ENCODE results near the gene PPIL1. TPM values are rescaled to one million over a fixed set of nuclear protein-coding genes. Genes with fewer than 3 reads are reported as not detected.

The PPIL1 gene
- total RNA-seq, 1 donor from 2014 or later: 33.4 TPM

DNA sequence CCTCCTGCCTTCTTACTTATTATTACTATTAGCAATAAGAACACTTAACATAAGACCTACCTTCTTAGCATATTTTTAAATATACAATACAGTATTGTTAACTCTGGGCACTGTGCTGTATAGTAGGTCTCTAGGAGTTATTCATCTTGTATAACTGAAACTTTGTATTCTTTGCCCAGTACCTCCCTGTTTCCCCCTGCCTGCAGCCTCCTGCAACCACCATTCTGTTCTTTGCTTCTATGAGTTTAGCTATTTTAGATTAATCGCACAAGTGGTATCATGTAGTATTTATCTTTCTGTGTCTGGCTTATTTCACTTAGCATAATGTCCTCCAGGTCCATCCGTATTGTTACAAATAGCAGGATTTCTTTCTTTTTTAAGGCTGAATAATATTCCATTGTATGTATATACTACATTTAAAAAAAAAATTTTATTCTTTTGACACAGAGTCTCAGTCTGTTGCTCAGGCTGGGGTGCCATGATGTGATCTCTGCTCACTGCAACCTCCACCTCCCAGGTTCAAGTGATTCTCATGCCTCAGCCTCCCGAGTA is 15.6 kb upstream of the PPIL1 start:
- peaks cover 1% of the 10 kb centered on the region for H3K27me3 Mint-ChIP-seq (ENCODE audit: unreplicated experiment)
- no peak for DNase-seq (ENCODE audit: low spot score)
- H3K9me3 Mint-ChIP-seq (ENCODE audit: unreplicated experiment): no peaks in the 10 kb centered on the region
- H3K4me3 Mint-ChIP-seq (ENCODE audit: unreplicated experiment): no peak overlapping the region
- TF ChIP-seq, protein P1, sequence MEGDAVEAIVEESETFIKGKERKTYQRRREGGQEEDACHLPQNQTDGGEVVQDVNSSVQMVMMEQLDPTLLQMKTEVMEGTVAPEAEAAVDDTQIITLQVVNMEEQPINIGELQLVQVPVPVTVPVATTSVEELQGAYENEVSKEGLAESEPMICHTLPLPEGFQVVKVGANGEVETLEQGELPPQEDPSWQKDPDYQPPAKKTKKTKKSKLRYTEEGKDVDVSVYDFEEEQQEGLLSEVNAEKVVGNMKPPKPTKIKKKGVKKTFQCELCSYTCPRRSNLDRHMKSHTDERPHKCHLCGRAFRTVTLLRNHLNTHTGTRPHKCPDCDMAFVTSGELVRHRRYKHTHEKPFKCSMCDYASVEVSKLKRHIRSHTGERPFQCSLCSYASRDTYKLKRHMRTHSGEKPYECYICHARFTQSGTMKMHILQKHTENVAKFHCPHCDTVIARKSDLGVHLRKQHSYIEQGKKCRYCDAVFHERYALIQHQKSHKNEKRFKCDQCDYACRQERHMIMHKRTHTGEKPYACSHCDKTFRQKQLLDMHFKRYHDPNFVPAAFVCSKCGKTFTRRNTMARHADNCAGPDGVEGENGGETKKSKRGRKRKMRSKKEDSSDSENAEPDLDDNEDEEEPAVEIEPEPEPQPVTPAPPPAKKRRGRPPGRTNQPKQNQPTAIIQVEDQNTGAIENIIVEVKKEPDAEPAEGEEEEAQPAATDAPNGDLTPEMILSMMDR (IDR thresholded peaks at IDR 0.05; ENCODE audit: unreplicated experiment): no peak
- H3K36me3 Mint-ChIP-seq (ENCODE audit: low read depth, unreplicated experiment): peaks cover 4% of the 10 kb centered on the region
- peaks cover 9% of the 10 kb centered on the region for H3K4me1 Mint-ChIP-seq (ENCODE audit: unreplicated experiment)
- H3K27ac Mint-ChIP-seq (ENCODE audit: unreplicated experiment): no peak overlapping the region

DNA sequence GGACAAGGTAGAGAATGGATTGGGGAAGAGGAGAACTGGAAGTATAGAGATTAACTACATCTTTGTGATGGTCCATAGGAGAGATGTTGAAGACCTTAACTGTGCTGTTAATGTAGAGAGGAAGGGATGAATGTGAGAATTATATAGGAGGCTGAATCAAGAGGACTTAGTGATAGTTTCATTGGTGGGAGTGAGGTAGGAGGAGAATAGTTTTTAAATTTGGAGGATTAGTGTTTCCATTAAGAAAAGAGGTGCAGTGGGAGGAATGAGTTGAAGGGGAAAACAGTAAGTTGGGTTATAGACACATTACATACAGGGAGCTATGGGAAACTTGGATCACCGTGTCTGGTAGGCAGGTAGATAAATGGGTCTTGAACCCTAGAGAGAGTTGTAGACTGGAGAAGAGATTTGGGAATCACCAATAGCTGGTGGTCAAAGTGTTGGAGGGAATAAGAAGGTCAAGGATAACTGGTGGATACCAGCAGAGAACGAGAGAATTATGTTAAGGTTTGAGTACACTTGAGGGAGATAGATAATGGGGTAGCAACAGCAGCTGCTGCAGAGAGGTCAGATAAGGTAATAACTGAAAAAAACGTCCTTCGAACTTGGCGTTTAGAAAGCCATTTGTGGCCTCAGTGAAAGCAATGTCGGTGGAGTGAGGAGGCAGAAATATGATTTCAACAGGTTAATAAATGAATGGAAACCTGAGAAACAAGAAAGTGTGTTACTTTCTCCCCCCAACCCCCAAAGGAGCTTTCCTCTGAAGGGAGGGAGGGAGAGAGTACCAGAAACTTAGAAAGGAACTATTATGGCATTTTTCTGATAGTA is 14.3 kb upstream of the PPIL1 start:
- TF ChIP-seq, protein P1 (IDR thresholded peaks at IDR 0.05; ENCODE audit: unreplicated experiment): no peak
- H3K9me3 Mint-ChIP-seq (ENCODE audit: unreplicated experiment): no peaks in the 10 kb centered on the region
- peaks cover 4% of the 10 kb centered on the region for H3K36me3 Mint-ChIP-seq (ENCODE audit: low read depth, unreplicated experiment)
- no peak for DNase-seq (ENCODE audit: low spot score)
- peaks cover 9% of the 10 kb centered on the region for H3K4me1 Mint-ChIP-seq (ENCODE audit: unreplicated experiment)
- no peak overlapping the region for H3K27ac Mint-ChIP-seq (ENCODE audit: unreplicated experiment)
- H3K4me3 Mint-ChIP-seq (ENCODE audit: unreplicated experiment): no peak overlapping the region
- peaks cover 1% of the 10 kb centered on the region for H3K27me3 Mint-ChIP-seq (ENCODE audit: unreplicated experiment)

DNA sequence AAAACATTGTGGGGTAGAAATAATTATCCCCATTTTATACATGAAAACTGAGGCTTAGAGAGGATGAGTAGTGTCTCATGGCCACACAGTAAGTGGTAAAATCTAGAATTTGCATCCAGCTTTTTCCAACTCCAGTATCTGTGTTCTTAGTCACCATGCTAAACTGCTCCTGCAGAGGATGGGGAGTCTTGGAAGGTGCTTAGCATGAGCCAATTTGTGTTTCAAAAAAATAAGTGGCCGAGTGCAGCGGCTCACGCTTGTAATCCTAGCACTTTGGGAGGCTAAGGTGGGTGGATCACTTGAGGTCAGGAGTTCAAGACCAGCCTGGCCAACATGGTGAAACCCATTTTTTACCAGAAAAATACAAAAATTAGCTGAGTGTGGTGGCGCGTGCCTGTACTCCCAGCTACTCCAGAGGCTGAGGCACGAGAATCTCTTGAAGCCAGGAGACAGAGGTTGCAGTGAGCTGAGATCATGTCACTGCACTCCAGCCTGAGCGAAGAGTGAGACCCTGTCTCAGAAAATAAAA is 13.6 kb upstream of the PPIL1 start:
- Mint-ChIP-seq H3K4me1 (ENCODE audit: unreplicated experiment) (peaks cover 9% of the 10 kb centered on the region), H3K27ac (ENCODE audit: unreplicated experiment) (no peak overlapping the region), H3K9me3 (ENCODE audit: unreplicated experiment) (no peaks in the 10 kb centered on the region), H3K36me3 (ENCODE audit: low read depth, unreplicated experiment) (peaks cover 4% of the 10 kb centered on the region), H3K4me3 (ENCODE audit: unreplicated experiment) (no peak overlapping the region), H3K27me3 (ENCODE audit: unreplicated experiment) (peaks cover 1% of the 10 kb centered on the region)
- TF ChIP-seq, protein P1 (IDR thresholded peaks at IDR 0.05; ENCODE audit: unreplicated experiment): no peak
- DNase-seq (ENCODE audit: low spot score): no peak

- Mint-ChIP-seq H3K9me3 (ENCODE audit: unreplicated experiment) (no peaks in the 10 kb centered on the region), H3K4me1 (ENCODE audit: unreplicated experiment) (peaks cover 9% of the 10 kb centered on the region)
Observed at GRCh38 chr6:36886950-36887618, 12.5 kb upstream of the PPIL1 start.

More at GRCh38 chr6:36886950-36887618, 12.5 kb upstream of the PPIL1 start:
- TF ChIP-seq, protein P1 (IDR thresholded peaks at IDR 0.05; ENCODE audit: unreplicated experiment): no peak
- Mint-ChIP-seq H3K27me3 (ENCODE audit: unreplicated experiment) (peaks cover 1% of the 10 kb centered on the region), H3K27ac (ENCODE audit: unreplicated experiment) (peak overlapping the region; percentile 96), H3K36me3 (ENCODE audit: low read depth, unreplicated experiment) (no peaks in the 10 kb centered on the region), H3K4me3 (ENCODE audit: unreplicated experiment) (peak overlapping the region; percentile 12)
- no peak for DNase-seq (ENCODE audit: low spot score)

Measured in endothelial cell (in vitro differentiated cells).